ENCODE measurements around the gene RABGAP1L. TPM values are rescaled to one million over a fixed set of nuclear protein-coding genes. Genes with fewer than 3 reads are reported as not detected.

The RABGAP1L gene
- total and polyA plus RNA-seq, 4 donors: 4.8 to 53.5 (median 18.8) TPM

DNA sequence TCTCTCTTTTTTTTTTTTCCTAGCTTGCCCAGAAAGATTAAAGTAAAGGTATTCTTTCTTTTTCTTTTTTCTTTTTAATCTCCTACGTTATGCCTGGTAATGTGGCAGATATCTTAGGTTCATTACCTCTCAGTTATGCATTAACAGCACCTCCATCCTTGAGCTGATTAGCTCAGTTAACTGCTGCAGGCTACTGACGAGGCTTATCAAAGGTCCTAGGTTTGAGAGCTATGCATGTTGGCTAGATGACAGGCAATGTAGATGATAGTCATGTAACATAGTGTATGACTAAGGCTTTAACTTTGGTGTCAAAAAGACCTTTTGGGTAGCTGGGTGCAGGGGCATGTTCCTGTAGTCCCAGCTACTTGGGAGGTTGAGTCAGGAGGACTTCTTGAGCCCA is 786.7 kb downstream of the RABGAP1L start:
- Histone ChIP-seq H3K4me1 (ENCODE audit: control insufficient read depth in 4 of 4, insufficient read depth in 4 of 4, low read length in 3 of 4) (peaks cover 3 to 19% (median 13%) of the 10 kb centered on the region in 4 donors), H3K27ac (ENCODE audit: low read depth in 1 of 2, low read length in 2 of 2) (no peak overlapping the region), H3K36me3 (ENCODE audit: control insufficient read depth in 4 of 4, insufficient read depth in 3 of 4, low read depth in 1 of 4, low read length in 3 of 4) (no peaks in the 10 kb centered on the region), H3K4me3 (ENCODE audit: low read depth in 1 of 3, low read length in 3 of 3) (no peak overlapping the region), H3K9me3 (ENCODE audit: control insufficient read depth in 4 of 4, low read length in 3 of 4) (no peaks in the 10 kb centered on the region), H3K27me3 (ENCODE audit: control insufficient read depth in 4 of 4, insufficient read depth in 4 of 4, low read length in 3 of 4) (no peaks in the 10 kb centered on the region), H3K9ac (ENCODE audit: low read depth in 1 of 2, low read length in 2 of 2) (no peak overlapping the region)
- WGBS: 82% methylated on average over 2 of the region's 2 CpGs
- TF ChIP-seq JUND (IDR thresholded peaks at IDR 0.05): no peak
- TF ChIP-seq RXRA (IDR thresholded peaks at IDR 0.05): no peak
- TF ChIP-seq GABPA (IDR thresholded peaks at IDR 0.05 in 1 of 2, conservative IDR thresholded peaks at IDR 0.05 in 1 of 2): no peak
- no peak for TF ChIP-seq TAF1 (conservative IDR thresholded peaks at IDR 0.05)
- TF ChIP-seq, protein P1, sequence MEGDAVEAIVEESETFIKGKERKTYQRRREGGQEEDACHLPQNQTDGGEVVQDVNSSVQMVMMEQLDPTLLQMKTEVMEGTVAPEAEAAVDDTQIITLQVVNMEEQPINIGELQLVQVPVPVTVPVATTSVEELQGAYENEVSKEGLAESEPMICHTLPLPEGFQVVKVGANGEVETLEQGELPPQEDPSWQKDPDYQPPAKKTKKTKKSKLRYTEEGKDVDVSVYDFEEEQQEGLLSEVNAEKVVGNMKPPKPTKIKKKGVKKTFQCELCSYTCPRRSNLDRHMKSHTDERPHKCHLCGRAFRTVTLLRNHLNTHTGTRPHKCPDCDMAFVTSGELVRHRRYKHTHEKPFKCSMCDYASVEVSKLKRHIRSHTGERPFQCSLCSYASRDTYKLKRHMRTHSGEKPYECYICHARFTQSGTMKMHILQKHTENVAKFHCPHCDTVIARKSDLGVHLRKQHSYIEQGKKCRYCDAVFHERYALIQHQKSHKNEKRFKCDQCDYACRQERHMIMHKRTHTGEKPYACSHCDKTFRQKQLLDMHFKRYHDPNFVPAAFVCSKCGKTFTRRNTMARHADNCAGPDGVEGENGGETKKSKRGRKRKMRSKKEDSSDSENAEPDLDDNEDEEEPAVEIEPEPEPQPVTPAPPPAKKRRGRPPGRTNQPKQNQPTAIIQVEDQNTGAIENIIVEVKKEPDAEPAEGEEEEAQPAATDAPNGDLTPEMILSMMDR (IDR thresholded peaks at IDR 0.05; ENCODE audit: low read depth, low read length, missing input control): no peak
- TF ChIP-seq FOXA2 (IDR thresholded peaks at IDR 0.05): no peak
- TF ChIP-seq HNF4A (conservative IDR thresholded peaks at IDR 0.05): no peak
- TF ChIP-seq RAD21 (IDR thresholded peaks at IDR 0.05): no peak
- TF ChIP-seq, protein P2, sequence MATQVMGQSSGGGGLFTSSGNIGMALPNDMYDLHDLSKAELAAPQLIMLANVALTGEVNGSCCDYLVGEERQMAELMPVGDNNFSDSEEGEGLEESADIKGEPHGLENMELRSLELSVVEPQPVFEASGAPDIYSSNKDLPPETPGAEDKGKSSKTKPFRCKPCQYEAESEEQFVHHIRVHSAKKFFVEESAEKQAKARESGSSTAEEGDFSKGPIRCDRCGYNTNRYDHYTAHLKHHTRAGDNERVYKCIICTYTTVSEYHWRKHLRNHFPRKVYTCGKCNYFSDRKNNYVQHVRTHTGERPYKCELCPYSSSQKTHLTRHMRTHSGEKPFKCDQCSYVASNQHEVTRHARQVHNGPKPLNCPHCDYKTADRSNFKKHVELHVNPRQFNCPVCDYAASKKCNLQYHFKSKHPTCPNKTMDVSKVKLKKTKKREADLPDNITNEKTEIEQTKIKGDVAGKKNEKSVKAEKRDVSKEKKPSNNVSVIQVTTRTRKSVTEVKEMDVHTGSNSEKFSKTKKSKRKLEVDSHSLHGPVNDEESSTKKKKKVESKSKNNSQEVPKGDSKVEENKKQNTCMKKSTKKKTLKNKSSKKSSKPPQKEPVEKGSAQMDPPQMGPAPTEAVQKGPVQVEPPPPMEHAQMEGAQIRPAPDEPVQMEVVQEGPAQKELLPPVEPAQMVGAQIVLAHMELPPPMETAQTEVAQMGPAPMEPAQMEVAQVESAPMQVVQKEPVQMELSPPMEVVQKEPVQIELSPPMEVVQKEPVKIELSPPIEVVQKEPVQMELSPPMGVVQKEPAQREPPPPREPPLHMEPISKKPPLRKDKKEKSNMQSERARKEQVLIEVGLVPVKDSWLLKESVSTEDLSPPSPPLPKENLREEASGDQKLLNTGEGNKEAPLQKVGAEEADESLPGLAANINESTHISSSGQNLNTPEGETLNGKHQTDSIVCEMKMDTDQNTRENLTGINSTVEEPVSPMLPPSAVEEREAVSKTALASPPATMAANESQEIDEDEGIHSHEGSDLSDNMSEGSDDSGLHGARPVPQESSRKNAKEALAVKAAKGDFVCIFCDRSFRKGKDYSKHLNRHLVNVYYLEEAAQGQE (IDR thresholded peaks at IDR 0.05): no peak
- TF ChIP-seq YY1 (IDR thresholded peaks at IDR 0.05): no peak
- TF ChIP-seq, protein P3, sequence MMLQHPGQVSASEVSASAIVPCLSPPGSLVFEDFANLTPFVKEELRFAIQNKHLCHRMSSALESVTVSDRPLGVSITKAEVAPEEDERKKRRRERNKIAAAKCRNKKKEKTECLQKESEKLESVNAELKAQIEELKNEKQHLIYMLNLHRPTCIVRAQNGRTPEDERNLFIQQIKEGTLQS (IDR thresholded peaks at IDR 0.05): no peak
- TF ChIP-seq FOXA1 (IDR thresholded peaks at IDR 0.05): no peak
- TF ChIP-seq SP1 (IDR thresholded peaks at IDR 0.05): no peak
- TF ChIP-seq, protein P4, sequence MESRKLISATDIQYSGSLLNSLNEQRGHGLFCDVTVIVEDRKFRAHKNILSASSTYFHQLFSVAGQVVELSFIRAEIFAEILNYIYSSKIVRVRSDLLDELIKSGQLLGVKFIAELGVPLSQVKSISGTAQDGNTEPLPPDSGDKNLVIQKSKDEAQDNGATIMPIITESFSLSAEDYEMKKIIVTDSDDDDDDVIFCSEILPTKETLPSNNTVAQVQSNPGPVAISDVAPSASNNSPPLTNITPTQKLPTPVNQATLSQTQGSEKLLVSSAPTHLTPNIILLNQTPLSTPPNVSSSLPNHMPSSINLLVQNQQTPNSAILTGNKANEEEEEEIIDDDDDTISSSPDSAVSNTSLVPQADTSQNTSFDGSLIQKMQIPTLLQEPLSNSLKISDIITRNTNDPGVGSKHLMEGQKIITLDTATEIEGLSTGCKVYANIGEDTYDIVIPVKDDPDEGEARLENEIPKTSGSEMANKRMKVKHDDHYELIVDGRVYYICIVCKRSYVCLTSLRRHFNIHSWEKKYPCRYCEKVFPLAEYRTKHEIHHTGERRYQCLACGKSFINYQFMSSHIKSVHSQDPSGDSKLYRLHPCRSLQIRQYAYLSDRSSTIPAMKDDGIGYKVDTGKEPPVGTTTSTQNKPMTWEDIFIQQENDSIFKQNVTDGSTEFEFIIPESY (IDR thresholded peaks at IDR 0.05): no peak
- TF ChIP-seq EGR1 (IDR thresholded peaks at IDR 0.05; ENCODE audit: low read depth in 2 of 2): no peak
- no peak for TF ChIP-seq NR2F2 (IDR thresholded peaks at IDR 0.05)
- TF ChIP-seq HNF4G (IDR thresholded peaks at IDR 0.05): no peak
- TF ChIP-seq, protein P5, sequence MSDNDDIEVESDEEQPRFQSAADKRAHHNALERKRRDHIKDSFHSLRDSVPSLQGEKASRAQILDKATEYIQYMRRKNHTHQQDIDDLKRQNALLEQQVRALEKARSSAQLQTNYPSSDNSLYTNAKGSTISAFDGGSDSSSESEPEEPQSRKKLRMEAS (IDR thresholded peaks at IDR 0.05): no peak
- no peak for DNase-seq (ENCODE audit: low spot score)

Data from liver (tissue), 9 donors.